Uterine smooth muscle cell (primary cell): Measurements from ENCODE around the gene GPR52. TPM values are rescaled to one million over a fixed set of nuclear protein-coding genes. Genes with fewer than 3 reads are reported as not detected.

Source experiments
- total RNA-seq: library from RNA; depleted of rRNA; stranded (reverse); fragments of >200 nt; gene quantifications from 2 replicates; pipeline ENCODE4 v1.2.3, GENCODE V29; 2014

The GPR52 gene, protein sequence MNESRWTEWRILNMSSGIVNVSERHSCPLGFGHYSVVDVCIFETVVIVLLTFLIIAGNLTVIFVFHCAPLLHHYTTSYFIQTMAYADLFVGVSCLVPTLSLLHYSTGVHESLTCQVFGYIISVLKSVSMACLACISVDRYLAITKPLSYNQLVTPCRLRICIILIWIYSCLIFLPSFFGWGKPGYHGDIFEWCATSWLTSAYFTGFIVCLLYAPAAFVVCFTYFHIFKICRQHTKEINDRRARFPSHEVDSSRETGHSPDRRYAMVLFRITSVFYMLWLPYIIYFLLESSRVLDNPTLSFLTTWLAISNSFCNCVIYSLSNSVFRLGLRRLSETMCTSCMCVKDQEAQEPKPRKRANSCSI
- total RNA-seq, result 0.89 and 1.1 TPM in 2 replicates

DNA sequence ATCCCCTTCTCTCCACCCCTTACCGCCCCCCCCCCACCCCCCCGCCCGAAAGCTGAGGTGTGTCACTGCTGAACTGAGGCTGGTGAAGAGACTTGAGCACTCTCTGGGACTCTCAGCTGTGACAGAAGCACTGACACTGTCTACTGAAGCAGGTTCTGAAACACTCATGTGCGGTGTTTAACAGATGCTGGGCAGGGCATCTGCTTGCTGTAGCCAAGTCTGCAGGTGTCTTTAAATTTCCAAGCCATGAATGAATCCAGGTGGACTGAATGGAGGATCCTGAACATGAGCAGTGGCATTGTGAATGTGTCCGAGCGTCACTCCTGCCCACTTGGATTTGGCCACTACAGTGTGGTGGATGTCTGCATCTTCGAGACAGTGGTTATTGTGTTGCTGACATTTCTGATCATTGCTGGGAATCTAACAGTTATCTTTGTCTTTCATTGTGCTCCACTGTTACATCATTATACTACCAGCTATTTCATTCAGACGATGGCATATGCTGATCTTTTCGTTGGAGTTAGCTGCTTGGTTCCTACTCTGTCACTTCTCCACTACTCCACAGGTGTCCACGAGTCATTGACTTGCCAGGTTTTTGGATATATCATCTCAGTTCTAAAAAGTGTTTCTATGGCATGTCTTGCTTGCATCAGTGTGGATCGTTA, at the start of gene GPR52:
GPR52 (plus strand) TSS at position 99 of the 665 bp plus-strand sequence; CDS start at position 247, 148 bp downstream.

